HG03175 (cell line): Measurements from ENCODE around the gene GRK5.
"Not testable (repeated sequence)": the region's sequence is repeated elsewhere in the genome, so short reads cannot be mapped to it uniquely, and the experiment has no call there.

Experiments used
- ATAC-seq: cut with Tn5 transposase; IDR thresholded peaks from one replicate; pipeline ENCODE4 v1.9.1; 2021; ENCODE audit warnings: mild to moderate bottlenecking, moderate library complexity; ENCODE audit not compliant: unreplicated experiment

Gene GRK5

DNA sequence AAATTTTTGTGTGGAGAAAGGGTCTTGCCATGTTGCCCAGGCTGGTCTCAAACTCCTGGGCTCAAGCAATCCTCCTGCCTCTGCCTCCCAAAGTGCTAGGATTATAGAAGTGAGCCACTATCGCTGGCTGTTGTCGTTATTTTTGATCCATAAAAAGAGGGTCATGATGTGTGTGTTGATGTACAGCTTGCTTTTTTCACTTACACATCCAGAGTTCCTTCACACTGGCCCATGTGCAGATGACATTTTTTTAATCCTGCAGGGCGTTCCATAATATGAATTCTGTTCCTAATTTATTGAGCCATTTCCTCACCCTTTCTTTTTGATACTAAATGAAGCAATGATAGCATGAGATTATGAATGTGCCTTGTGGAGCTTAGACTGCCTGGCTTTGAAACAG is 40.8 kb downstream of the GRK5 start:
- ATAC-seq, result no peak

DNA sequence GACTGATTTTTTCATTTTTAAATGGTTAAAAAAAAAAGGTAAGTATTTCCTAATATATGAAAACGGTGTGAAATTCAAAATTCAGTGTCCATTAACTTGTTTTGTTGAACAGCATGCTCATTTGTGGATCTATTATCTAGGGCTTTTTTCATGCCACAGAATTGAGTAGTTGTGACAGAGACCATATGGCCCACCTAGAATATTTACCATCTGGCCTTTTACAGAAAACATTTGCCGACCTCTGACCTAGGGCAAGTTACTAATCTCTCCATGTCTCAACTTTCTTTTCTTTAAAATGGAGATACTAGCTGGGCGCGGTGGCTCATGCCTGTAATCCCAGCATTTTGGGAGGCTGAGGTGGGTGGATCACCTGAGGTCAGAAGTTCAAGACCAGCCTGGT is 41.3 kb downstream of the GRK5 start:
- ATAC-seq, result no peak

DNA sequence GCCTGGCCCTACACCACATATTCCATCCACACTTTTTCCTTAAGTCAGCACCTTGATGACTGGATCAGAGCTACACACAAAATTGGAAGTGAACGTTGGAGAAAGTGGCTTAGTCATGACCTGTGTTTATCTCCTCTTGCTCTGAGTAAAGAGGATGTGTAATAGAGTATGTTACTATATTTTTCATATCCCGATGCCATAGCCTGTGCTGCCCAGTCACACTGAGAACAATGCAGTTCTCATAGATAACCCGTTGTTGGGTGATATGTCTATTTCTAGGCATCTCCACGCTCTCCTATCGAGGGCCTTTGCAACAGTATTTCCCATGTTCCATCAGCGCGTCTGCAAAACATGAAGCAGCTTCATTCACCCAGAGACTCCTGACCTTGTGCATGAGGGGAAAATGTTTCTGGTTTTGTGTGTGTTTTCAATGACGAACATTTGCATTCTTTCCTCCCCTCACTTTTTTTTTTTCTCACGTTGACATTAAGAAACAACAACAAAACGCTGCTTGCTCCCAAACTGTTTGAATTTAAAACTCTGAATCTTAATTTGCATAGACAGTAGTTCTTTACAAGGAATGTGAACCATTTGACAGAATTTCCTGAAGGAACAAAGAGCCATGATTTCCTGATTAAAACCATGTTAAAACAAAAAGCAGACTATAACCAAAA is 43.4 kb downstream of the GRK5 start:
- no peak for ATAC-seq

DNA sequence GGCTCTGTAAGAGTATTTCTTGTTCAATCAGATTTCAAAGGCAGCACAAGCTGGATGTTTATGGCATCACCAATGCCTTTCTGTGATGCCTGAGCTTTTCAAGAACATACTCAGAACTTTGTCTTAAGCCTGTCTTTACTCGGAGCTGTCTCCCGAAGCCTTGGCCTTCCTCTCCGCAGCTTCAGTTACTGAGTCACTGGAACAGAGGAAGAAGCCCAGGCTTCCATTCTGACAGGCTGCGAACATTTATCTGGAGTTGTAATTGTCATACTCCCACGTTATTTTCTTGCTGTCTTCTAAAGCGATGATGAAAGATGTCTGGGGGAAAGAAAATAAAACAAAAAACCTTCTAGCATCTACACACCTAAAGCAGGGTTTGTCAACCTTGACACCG is 43.9 kb downstream of the GRK5 start:
- ATAC-seq, result no peak

DNA sequence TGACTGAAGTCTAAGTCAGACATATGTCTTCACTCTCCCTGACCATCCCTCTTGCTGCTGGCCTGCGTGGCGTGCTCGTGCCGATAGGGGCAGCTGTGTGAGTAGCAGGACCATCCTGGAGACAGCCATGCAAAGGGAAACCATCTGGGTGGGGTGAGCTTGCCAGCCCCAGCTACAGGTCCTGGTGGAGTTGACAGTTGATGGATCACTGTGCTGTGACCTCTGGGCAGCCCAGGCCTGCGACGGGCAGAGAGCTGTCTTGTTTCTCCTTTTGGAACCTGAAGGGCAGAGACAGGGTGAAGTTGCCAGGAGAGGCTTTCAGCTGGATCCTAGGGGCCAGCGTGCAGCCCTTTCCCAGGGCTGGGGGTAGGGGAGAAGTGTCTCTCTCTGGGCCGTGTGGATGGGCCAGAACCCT is 44.7 kb downstream of the GRK5 start:
- ATAC-seq, result no peak

DNA sequence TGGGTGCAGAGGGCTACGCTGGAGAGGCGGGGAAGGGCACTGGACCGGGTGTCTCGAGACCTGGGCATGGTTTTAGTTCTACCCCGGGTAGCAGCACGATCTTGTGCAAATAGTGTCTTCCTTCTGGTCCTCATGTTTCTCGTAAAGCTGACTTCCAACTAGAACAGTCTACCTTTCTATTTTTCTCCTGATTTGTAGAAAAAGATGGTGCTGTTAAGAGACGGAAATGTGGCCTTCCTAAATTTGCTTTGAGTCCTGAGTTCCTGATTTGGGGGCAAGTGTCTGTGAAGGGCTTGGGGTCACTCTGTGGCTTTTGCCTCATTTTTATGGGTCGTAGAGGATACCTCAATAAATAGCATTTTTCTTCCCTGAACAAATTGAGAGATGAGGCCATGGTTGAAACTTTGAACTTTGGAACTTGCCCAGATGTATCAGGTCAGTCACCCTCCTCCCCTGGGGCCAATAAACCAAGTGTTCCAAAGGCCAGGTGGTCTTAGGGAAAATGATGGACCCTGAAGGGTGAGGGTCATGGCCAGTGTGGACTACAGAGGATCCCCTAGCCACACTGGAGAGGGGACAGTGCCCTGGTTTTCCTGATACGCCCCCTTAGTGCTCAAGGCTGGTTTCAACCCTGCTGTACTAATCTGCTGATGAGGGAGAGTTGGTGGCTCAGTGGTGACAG is 45.2 kb downstream of the GRK5 start:
- no peak for ATAC-seq

DNA sequence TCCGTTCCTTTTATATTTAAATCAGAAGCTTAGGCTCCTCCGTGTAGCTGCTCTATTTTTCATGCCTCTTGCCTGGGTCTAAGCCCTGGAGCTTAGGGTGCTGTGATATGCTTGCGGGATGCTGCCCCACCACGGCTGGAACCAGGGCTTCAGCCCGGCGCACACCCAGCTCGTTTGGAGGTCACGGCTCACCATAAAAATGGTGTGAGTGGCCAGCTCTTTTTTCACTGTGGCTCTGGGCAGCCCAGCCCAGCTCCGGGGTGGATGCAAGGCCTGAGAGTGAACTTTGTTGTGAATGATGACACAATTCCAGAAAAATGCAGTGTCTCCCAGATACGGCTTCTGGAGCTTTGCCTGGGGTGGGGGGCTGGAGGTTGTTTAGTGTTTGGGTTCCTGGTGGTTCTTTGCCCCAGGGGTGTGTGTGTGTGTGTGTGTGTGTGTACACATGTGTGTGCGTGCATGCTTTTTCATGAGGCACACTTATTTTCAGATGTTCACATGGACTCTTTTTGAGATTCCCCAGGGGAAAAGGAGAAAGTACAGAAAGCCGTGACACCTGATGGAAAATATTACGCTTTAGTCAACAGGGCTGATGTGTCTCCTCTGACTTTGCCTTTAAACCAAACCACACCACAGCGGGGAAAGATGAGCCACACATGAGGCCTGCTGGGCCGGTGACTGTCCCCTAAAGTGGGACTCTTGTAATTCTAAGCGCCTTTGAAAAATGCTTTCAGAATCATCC is 46.2 kb downstream of the GRK5 start:
- ATAC-seq, result no peak

DNA sequence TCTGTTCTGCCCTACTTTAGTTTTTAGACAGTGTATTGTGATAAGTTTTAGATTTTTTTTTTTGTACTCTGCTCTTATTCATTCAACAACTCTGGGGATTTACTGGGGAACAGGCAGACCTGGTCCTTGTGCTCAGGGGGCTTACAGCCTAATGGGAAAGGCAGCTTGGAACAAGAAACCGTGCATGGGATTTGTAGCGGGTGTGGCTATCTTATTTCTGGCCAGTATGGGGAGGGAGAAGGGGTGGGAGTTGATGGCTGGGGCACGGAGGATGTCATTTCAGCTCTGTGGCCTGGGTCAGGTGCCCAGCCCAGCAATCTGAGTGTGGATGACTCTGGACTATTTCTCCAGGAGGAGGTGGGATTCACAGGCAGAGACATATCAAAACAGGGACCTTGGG is 47.0 kb downstream of the GRK5 start:
- no peak for ATAC-seq

DNA sequence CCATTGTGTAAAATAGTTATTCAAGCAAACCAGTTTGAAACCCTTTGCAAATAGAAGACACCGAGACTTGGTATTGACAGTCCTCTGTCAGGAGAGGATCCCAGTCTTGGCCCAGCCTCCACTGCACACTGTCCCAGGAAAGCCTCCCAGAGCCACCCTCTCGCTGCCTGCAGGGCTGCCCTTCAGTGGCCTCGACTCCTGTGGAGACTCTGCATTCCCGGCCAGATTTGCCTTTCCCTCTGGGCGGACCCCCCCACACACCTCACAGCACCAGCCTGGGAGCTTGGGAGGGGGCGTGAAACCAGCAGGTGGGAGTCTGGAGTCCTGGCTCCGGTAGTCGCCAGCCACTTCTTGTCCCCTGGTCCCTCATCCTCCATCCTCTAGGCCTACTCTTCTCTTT is 48.7 kb downstream of the GRK5 start:
- ATAC-seq, result no peak

DNA sequence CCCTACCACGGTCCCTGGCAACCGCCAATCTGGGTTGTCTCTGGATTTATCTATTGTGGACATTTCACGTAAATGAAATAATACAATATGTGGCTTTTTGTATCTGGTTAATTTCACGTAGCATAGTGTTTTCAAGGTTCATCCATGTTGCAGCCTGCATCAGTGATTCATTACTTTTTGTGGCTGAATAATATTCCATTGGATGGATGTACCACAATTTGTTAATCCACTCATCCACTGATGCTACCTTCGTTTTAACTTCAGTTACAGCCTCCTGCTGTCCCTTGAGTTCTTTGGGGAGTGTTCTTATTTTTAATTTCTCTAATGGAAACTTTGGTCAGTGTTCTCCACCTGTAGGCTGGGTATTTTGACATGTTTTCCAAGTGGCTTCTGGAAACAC is 49.5 kb downstream of the GRK5 start:
- ATAC-seq, result no peak

DNA sequence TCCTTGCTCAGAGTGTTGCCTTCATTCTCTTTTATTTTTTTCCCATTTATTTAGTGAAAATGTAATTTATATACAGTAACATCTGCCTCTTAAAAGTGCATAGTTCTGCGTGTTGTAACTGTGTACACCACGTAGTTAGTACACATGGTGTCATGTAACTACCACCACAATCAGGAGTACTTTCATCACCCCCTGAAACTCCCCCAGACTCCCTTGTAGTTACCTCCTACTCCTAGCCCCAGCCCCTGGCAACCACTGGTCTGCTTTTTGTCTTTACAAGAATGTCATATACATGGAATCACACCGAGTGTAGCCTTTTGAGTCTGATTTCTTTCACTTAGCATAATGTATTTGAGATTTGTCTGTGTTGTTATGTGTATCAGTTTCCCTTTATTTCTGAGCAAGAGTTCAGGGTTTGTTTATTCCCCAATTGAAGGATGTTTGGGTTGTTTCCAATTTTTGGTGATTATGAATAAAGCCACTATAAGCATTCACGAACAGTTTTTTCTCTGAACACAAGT is 50.6 kb downstream of the GRK5 start:
- no peak for ATAC-seq

DNA sequence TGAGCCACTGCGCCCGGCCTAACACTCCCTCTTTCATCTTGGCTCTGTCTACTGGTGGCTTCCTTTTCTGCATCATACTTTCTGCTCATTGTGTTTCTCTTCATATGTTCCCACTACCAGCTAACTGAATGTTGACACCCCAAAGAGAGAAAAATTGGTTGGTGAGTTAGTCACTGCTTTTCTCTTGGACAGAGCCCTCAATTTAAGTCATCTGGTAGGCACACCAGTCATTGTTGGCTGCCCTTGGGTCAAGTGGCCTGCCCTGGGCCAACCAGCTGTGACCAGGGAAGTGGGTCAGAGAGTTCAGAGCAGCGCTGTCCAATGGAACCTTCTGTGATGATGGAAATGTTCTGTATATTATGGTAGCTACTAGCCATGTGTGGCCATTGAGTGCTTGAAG is 52.0 kb downstream of the GRK5 start:
- no peak for ATAC-seq

DNA sequence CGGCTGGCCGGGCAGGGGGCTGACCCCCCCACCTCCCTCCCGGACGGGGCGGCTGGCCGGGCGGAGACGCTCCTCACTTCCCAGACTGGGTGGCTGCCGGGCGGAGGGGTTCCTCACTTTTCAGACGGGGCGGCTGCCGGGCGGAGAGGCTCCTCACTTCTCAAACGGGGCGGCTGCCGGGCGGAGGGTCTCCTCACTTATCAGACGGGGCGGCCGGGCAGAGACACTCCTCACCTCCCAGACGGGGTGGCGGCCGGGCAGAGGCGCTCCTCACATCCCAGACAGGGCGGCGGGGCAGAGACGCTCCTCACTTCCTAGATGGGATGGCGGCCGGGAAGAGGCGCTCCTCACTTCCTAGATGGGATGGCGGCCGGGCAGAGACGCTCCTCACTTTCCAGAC is 53.6 kb downstream of the GRK5 start:
- ATAC-seq, result not testable (repeated sequence)

DNA sequence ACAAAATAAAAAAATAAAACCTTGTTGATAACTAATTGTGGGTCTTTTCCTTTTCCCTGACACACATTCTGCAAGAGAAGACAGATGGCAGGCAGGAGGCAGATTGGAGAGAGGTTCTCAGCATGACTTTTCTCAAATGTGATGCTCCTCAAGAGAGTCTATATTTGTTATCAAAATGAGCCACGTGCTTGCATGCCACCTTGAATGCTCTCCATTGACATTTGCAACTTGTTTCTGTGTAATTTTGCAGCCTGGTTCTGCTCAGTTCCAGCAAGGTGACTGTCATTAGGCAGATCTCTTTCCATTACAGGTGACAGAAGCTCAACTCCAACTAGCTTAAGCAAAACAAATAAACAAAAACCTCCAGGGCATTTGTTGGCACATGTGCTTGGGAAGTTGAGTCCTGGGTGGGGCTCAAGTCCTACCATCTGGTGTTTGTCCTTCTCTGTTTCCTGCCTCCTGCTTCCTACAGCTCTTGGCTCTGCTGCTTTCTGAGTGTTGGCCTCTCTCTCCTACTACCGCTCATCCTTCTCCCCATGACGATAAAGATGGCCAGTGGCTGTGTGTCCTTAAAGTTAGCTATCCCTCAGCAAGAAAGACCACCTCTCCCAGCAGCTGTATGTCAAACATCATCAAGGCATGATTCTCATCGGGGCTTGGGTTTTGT is 56.7 kb downstream of the GRK5 start:
- ATAC-seq, result no peak

DNA sequence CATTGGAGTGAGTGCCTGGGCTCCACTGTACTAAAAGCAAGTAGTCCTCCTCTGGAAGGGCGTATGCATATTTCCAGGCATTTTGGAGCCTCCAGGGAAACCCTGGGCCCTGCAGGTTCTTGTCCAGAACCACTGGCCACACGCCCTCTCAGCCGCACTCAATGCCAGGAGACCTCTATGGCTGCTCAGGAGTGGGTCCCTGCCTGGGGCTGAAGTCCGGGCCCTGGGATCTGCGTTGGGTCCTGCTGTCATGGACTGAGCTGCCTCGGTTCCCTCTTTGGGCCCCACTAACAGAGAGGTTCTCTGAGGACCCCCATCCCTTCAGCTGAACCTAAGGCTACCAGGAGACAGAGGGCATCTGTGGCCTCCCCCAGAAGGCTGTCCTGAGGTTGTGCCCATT is 58.3 kb downstream of the GRK5 start:
- ATAC-seq, result no peak

DNA sequence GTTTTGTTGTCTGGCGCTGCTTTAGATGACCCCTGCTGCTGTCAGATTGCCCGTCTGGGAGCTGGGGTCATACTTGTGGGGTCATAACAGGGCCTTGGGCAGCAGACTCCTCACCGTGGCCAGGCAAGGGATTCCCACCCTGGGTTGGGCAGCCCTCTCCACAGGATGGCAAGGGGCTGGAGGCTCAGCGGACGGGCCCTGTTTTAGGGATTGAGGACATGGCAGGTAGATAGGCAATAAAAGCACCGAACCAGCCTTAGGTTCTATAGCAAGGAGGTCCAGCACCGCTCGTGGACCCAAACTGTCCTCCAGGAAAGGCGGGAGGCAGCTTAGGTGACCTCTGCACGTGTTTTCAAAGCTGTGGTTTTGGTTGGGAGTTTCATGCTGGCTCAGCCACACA is 60.0 kb downstream of the GRK5 start:
- ATAC-seq, result no peak

DNA sequence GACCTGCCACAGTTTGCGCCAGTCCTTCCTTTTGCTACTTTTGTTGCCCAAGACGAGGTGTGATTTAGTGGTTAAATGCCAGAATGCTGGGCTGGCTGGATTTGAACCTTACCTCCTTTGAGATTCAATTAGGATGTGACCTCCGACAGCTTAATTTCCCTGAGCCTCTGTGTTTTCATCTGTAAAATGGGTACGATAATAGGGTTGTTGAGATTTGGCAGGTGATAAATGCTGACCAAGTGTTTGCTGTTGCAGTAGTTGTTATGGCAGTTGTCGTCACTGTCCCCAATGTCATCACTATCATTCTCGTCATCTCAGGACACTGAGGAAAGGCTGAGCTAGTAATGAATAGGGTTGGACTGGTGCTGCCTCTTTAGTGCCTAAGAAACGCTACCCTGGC is 61.1 kb downstream of the GRK5 start:
- no peak for ATAC-seq

DNA sequence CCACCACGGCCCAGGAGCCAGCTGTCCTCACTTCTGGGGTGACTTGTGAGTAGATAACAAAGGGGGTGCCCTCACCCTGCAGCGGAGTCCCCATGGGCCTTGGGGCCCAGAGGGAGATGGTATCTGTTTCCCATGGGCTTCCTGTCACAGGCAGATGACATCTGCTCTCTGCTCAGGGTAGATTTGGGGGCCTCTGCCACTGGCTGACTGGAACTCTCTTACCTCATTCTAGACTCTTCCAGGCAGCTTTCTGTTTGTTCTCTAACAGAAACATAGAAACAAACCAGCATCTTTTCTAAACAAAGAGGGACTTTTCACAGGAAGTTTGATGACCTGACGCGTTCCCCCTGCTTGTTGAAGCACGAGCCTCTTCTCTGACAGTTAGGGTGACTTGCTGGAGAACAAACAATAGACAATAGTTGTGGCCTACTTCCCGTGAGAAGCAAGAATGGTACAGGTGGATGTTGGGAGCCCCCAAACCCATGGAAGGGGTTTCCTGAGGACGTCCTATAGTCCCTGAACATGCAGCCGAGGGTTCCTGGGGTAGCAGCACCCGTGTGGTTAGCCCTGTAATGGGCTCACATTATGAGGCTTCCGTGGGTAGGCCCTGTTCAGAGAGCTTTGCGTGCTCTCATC is 61.6 kb downstream of the GRK5 start:
- peak; percentile 74 for ATAC-seq

DNA sequence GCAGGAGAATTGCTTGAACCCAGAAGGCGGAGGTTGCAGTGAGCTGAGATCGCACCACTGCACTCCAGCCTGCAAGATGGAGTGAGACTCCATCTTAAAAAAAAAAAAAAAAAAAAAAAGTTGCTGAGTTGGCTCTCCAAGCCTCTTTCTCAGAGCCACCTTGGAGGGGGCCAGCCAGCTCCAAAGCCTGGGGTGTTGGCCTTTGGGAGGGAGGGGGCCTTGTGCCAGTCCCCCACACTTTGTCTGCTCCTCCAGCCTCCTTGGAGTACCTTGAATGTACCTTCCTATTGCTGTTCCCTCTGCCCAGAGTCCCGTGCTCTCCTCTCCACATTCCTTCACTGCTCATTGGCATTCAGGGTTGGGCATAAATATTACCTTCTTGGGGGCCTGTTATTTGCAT is 62.4 kb downstream of the GRK5 start:
- no peak for ATAC-seq

DNA sequence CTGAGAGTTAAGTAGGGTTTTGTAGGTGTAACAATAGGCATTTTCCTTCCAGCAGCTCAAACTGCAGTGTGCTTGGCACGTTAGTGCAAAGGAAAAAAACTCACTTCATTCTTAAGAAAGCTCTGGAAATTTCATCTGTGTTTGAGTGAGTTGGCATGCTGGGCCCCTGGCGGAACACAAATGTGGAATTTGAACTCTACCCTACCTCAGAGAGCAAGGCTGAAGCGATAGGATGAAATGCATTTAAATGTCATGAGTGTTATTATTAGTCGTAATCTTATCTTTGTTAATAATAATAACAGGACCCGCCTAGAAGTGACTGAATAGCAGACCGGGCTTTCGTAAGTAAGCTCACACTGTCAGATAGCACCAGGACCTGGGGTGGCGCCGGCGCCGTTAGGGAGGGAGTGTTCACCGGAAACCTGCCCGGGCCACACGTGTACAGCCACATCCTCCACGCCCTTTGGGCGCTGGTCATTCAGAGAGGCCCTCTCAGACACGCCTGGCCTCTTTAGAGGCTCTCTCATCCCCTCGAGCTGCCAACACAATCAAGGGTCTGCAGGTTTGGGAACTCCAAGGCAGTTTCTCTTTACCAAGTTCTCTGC is 63.5 kb downstream of the GRK5 start:
- peak; percentile 71 for ATAC-seq

DNA sequence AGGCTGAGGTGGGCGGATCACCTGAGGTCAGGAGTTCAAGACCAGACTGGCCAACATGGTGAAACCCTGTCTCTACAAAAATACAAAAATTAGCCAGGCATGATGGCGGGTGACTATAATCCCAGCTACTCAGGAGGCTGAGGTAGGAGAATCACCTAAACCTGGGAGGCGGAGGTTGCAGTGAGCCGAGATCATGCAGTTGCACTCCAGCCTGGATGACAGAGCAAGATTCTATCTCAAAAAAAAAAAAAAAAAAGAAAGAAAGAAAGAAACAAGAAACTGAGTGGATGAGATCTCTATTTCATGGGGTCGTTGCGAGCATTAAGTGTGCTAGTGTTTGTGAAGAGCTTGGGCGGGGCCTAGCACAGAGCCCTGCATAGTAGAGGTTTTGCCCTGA is 65.0 kb downstream of the GRK5 start:
- not testable (repeated sequence) for ATAC-seq
